ENCODE measurements around the gene CMIP. TPM values are rescaled to one million over a fixed set of nuclear protein-coding genes. Genes with fewer than 3 reads are reported as not detected.

The CMIP gene
- total RNA-seq, 2 experiments from 2014 or later: 57.1 to 58.3 TPM

- Mint-ChIP-seq H3K36me3 (ENCODE audit: low read depth) (peaks cover 34% of the 10 kb centered on the region), H3K27ac (no peak overlapping the region), H3K4me1 (peaks cover 12% of the 10 kb centered on the region), H3K27me3 (no peaks in the 10 kb centered on the region), H3K4me3 (no peak overlapping the region), H3K9me3 (no peaks in the 10 kb centered on the region)
- CTCF ChIA-PET: no interaction called here
- no peak for DNase-seq
- POLR2A ChIA-PET: no interaction called here
Measured at GRCh38 chr16:81673432-81673831, 228.8 kb downstream of the CMIP start.

DNA sequence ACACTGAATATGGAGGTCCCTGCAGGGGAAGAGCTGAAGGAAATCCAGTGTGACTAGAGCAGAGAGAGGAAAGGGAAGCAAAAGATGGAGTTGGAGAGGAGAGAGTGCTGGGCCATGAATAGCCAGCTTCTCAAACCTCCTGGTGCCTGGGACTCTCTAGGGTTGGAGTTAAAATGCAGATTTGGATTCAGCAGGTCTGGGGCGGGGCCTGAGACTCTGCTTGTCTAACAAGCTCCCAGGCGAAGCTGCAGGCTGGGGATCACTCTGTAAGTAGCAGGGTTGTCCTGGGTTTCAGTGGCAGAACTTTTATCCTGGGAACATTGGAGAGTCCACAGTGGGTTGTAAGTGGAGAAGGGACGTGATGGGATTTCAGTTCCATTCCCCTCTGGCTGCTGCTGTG lies 231.1 kb downstream of the CMIP start:
- Mint-ChIP-seq H3K4me1 (peaks cover 7% of the 10 kb centered on the region), H3K4me3 (no peak overlapping the region), H3K36me3 (ENCODE audit: low read depth) (peaks cover 32% of the 10 kb centered on the region), H3K27me3 (no peaks in the 10 kb centered on the region), H3K9me3 (no peaks in the 10 kb centered on the region), H3K27ac (no peak overlapping the region)
- ChIA-PET CTCF (interaction anchor here (0.6 kb wide), 1 partner anchor 72 kb away, joined by 5 read pairs; no protein-coding TSS in a partner anchor), POLR2A (no interaction called here)
- DNase-seq: no peak

DNA sequence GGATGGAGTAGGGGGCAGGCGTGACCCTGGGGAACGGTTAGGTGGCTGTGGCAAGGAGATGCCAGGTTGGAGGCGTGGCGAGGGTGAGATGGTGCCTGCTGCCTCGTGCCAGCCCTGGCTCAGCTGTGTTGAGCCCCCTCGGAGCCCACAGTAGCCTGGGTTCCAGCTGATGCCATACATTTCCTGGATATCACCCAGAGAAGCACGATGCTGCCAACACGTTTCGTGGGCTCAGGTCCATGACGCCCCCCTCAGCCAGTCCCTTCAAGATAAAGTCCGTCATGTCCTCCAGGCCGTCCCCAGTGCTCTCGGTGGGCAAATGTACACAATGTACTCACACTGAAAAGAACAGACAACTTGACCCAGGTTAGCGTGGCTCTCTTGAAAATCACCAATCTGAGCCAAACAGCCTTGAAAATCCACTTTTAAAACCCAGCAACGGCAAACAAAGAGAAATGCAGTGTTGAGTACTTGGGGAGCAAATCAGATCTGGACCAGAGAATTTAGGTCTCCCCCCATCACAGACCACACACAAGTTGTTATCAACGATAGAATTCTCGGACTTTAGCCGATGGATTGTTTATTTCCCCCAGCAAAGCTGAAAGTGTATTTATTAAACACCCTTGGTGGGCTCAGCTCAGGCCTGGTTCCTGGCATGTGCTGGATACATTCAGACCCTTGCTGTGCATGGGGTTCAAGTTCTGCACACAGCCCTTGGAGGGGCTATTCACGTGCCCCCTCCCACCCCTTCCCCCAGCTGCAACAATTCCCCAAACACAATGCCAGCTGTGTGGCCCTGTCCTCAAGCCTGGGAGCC lies 231.7 kb downstream of the CMIP start:
- DNase-seq: no peak
- H3K27ac Mint-ChIP-seq: no peak overlapping the region
- no peaks in the 10 kb centered on the region for H3K9me3 Mint-ChIP-seq
- H3K36me3 Mint-ChIP-seq (ENCODE audit: low read depth): peaks cover 33% of the 10 kb centered on the region
- no peak overlapping the region for H3K4me3 Mint-ChIP-seq
- ChIA-PET CTCF (no interaction called here), POLR2A (no interaction called here)
- peaks cover 1% of the 10 kb centered on the region for H3K4me1 Mint-ChIP-seq
- no peaks in the 10 kb centered on the region for H3K27me3 Mint-ChIP-seq

DNA sequence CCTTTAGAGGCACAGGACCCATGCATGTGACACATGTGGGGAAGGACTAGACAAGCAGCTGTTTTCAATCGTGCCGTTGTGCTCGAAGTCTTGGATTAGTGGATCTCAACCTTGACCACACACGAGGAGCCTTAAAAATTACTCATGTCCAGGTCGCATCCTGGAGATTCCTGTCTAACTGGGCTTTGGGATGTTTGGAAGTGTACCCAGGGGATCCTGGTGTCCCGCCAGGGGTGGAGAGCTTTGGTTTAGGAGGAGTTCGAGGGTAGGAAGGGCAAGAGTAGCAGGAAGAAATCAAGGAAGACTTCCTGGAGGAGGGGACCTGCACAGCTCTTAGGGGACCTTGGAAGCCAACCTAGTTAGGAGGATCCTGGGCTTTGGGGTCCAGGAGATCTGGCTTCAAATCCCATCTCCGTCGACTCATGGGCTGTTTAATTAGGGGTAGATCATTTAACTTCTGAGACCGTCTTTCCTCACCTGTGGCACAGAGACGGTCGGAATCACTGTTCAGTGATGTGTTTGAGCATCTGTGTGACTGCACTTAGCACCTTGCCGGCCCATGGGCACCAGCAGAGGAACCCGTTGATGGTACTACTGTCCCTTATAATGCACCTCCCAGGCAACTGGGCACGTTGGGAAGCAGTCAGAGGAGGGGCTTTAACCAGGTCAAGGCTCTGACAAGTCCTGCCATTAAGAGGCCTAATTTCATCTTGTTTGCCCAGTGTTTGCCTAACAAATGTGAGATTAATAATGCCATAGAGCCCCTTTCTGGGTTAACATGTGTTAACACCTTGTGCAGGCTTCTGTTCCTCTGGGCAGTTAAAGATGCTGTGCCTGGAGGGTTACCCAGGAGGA lies 232.5 kb downstream of the CMIP start:
- peaks cover 32% of the 10 kb centered on the region for H3K36me3 Mint-ChIP-seq (ENCODE audit: low read depth)
- peaks cover 1% of the 10 kb centered on the region for H3K4me1 Mint-ChIP-seq
- H3K27me3 Mint-ChIP-seq: no peaks in the 10 kb centered on the region
- POLR2A ChIA-PET: no interaction called here
- H3K9me3 Mint-ChIP-seq: no peaks in the 10 kb centered on the region
- H3K27ac Mint-ChIP-seq: no peak overlapping the region
- no peak overlapping the region for H3K4me3 Mint-ChIP-seq
- CTCF ChIA-PET: no interaction called here
- no peak for DNase-seq

DNA sequence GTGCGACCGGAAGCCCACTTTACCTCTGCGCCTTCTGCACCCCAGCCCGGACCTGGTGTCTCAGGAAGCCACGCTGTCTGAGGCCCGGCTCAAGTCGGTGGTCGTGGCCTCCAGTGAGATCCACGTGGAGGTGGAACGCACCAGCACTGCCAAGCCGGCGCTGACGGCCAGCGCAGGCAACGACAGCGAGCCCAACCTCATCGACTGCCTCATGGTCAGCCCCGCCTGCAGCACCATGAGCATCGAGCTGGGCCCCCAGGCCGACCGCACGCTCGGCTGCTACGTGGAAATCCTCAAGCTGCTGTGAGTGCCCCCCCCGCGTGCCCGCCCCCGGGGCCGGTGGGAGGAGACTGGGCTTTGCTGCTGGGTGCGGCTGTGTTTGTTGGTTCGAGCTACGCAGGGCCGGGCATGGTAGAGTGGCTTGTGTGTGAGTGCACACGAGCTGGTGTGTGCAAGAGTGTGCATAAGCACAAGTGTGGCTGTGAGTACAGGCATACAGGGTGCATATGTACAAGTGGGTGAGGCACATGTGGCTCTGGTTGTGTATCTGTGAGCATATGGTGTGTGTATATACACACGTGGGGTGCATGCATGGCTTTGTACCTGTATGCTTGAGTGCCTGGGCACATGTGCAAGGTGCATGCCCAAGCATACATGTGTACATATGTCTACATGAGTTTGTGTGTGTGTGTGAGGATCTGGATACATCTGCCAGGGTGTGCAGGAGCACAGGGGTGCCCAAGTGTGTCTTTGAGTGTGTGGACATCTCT lies 233.9 kb downstream of the CMIP start:
- peaks cover 1% of the 10 kb centered on the region for H3K4me1 Mint-ChIP-seq
- DNase-seq: no peak
- ChIA-PET POLR2A (no interaction called here), CTCF (no interaction called here)
- H3K27me3 Mint-ChIP-seq: no peaks in the 10 kb centered on the region
- H3K9me3 Mint-ChIP-seq: no peaks in the 10 kb centered on the region
- H3K27ac Mint-ChIP-seq: no peak overlapping the region
- H3K4me3 Mint-ChIP-seq: no peak overlapping the region
- H3K36me3 Mint-ChIP-seq (ENCODE audit: low read depth): peaks cover 26% of the 10 kb centered on the region

DNA sequence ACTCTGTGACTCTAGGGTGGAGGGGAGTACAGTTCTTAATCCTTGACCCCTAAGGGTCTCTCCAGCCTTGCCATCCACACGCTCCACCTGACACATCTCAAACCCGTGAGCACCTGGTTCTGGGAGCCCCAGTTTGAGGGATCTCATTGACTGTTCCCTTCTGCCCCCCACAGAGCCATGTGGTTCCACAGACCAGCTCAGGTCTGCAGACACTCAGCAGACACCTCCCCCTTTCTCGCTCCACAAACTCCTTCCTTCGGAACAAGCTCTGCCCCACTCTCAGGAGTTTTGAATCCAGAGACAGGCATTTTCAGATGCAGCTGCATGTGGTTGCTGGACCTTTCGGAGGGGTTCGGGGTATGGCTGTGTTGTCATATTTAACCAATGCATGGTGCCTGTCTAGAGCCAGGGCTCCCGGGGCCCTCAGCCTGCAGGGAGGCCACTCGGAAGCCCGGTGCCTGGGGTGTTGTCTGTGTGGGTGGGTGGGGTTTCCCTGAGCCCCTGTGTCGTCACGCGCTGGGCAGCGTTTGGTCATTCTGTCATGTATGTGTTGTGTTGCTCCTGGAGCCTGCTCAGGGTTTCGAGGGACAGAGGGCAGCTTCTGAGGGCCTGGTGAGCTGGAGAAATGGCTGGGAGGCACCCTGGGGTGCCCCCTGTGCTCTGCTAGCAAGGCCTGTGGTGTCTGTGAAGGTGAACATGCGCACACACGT lies 235.3 kb downstream of the CMIP start:
- H3K9me3 Mint-ChIP-seq: no peaks in the 10 kb centered on the region
- no peak overlapping the region for H3K4me3 Mint-ChIP-seq
- no peak for DNase-seq
- H3K36me3 Mint-ChIP-seq (ENCODE audit: low read depth): peaks cover 22% of the 10 kb centered on the region
- CTCF ChIA-PET: no interaction called here
- no peaks in the 10 kb centered on the region for H3K27me3 Mint-ChIP-seq
- peaks cover 1% of the 10 kb centered on the region for H3K4me1 Mint-ChIP-seq
- H3K27ac Mint-ChIP-seq: no peak overlapping the region
- POLR2A ChIA-PET: no interaction called here

DNA sequence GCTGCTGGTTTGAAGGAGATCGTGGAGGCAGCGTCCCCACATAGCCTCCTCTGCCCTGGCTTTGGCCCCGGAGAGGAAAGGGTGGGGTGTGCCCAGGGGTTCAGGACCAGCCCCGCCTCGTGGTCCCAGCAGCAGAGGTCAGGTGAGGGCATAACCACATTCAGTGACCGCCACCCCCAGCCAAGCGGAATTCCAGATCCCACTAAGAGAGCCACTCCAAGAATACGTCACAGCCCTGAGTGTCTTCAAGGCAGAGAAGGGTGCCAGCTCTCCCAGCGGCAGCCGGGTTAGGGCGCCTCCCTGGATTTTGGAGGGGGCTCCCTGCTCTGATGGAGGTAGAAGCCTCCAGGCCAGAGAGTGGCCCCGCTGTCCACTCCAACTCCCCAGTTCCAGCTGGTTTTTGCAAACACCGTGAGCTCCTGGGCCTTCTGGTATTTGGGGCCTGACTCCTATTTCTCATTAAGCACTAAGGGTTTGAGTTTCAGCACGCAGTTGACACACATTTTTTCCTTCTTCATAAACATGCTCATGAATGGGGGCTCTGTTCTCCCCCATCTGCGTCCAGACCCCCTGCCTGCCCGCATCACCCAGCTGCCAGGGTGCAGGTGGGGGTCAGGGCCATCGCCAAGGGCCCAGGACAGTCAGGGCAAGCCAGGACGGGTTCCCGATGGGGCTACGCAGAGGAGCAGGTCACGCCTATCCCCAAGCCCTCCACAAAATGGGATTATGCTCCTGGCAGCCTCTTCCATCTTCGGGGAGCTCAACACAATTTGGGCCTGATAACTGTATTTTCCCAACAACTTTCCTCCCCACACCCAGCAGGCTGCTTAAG lies 236.1 kb downstream of the CMIP start:
- H3K27me3 Mint-ChIP-seq: no peaks in the 10 kb centered on the region
- H3K9me3 Mint-ChIP-seq: no peaks in the 10 kb centered on the region
- CTCF ChIA-PET: no interaction called here
- DNase-seq: no peak
- peaks cover 1% of the 10 kb centered on the region for H3K4me1 Mint-ChIP-seq
- no peak overlapping the region for H3K27ac Mint-ChIP-seq
- POLR2A ChIA-PET: no interaction called here
- H3K36me3 Mint-ChIP-seq (ENCODE audit: low read depth): peaks cover 22% of the 10 kb centered on the region
- no peak overlapping the region for H3K4me3 Mint-ChIP-seq

- POLR2A ChIA-PET: no interaction called here
- H3K4me3 Mint-ChIP-seq: no peak overlapping the region
- CTCF ChIA-PET: no interaction called here
- no peak for DNase-seq
- H3K4me1 Mint-ChIP-seq: peaks cover 1% of the 10 kb centered on the region
- H3K27ac Mint-ChIP-seq: no peak overlapping the region
- H3K36me3 Mint-ChIP-seq (ENCODE audit: low read depth): peaks cover 22% of the 10 kb centered on the region
- H3K9me3 Mint-ChIP-seq: no peaks in the 10 kb centered on the region
- H3K27me3 Mint-ChIP-seq: no peaks in the 10 kb centered on the region
Measured at GRCh38 chr16:81681311-81681710, 236.7 kb downstream of the CMIP start.

GRCh38 chr16:81684242-81684837 lies 239.7 kb downstream of the CMIP start:
- ChIA-PET POLR2A (no interaction called here), CTCF (interaction anchor here (0.7 kb wide), 1 partner anchor 516 kb away, joined by 3 read pairs; no protein-coding TSS in a partner anchor)
- H3K36me3 Mint-ChIP-seq (ENCODE audit: low read depth): peaks cover 10% of the 10 kb centered on the region
- no peak for DNase-seq
- no peak overlapping the region for H3K4me3 Mint-ChIP-seq
- no peaks in the 10 kb centered on the region for H3K9me3 Mint-ChIP-seq
- H3K4me1 Mint-ChIP-seq: no peaks in the 10 kb centered on the region
- no peaks in the 10 kb centered on the region for H3K27me3 Mint-ChIP-seq
- H3K27ac Mint-ChIP-seq: no peak overlapping the region

DNA sequence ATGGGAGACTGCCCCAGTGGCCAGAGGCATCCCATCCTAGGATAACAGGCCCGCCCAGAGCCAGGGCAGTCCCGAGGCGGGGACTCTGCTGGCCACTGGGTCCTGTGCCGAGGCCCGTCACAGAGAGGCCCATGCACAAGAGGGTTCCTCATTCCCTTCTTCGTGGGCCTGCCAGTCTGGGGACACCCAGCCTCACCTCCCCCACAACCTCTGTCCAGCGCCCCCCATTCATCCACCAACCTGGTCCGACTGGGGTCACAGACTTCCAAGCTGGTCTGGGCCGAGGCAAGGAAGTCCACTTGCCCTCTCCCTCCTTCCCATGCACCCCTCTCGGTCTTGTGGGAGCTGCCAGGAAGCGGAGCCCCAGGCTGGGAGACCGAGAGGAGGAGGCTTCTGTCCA lies 240.3 kb downstream of the CMIP start:
- POLR2A ChIA-PET: no interaction called here
- Mint-ChIP-seq H3K9me3 (no peaks in the 10 kb centered on the region), H3K4me1 (no peaks in the 10 kb centered on the region), H3K36me3 (ENCODE audit: low read depth) (peaks cover 10% of the 10 kb centered on the region), H3K27ac (no peak overlapping the region), H3K4me3 (no peak overlapping the region), H3K27me3 (no peaks in the 10 kb centered on the region)
- DNase-seq: no peak
- CTCF ChIA-PET: no interaction called here

GRCh38 chr16:81686391-81687130 lies 242.0 kb downstream of the CMIP start:
- DNase-seq: no peak
- Mint-ChIP-seq H3K27me3 (no peaks in the 10 kb centered on the region), H3K27ac (no peak overlapping the region), H3K36me3 (ENCODE audit: low read depth) (peaks cover 4% of the 10 kb centered on the region), H3K4me1 (no peaks in the 10 kb centered on the region), H3K4me3 (no peak overlapping the region), H3K9me3 (no peaks in the 10 kb centered on the region)
- CTCF ChIA-PET: no interaction called here
- POLR2A ChIA-PET: no interaction called here
